ENCODE results near the gene SEC14L5.
"Not testable (repeated sequence)": the region's sequence is repeated elsewhere in the genome, so short reads cannot be mapped to it uniquely, and the experiment has no call there.

SEC14L5 gene

DNA sequence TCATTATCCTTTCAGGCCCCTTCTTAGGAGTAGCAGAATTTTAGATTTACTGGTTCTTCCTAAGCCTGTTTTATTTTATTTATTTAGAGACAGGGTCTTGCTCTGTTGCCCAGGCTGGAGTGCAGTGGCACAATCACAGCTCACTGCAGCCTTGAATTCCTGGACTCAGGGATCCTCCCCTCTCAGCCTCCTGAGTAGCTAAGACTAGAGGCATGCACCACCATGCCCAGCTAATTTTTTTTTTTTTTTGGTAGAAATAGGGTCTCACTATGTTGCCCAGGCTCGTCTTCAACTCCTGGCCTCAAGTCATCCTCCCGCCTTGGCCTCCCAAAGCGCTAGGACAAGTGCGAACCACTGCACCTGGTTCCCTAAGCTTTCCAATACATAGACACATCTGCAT lies 28.5 kb upstream of the SEC14L5 start:
- not testable (repeated sequence) for DNase-seq (ENCODE audit: low read depth, low spot score)

DNA sequence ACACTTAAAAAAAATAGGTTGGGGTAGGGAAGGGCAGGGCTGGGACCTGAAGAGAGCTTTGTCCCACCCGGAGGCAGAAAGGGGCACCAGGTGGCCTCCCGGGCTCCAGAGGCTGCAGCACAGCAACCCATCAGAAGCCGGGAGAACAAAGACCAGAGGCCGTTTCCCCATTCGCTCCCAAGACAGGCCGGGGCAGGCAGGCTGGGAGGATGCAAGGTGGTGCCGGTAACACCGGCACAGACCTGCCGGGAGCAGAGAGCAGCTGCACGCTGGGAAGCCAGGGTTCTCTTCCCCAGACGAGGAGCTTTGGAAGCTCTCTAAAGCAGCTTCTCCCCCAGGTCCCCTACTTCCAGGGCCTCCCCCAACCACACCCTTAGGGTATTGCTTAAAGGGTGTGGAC lies 26.7 kb upstream of the SEC14L5 start:
- no peak for DNase-seq (ENCODE audit: low read depth, low spot score)

DNA sequence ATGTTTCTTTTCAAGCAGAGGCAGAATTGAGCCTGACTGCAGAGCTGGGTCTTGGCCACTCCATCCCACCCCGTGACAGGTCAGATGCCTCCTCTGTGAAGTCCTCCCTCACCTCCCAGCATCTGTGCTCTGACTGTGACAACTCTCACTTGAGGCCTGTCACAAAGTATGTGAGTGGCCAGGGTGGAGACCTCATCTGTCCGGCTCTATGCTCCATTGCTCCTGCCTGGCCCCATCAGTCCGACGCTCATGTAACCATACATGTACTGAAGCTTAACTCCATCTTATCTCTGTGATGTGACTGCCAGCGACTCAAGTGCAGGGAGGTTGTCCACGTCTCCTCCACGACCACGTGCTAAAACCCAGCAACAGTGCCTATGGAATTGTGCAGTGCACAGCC lies 24.7 kb upstream of the SEC14L5 start:
- DNase-seq (ENCODE audit: low read depth, low spot score) = no peak

DNA sequence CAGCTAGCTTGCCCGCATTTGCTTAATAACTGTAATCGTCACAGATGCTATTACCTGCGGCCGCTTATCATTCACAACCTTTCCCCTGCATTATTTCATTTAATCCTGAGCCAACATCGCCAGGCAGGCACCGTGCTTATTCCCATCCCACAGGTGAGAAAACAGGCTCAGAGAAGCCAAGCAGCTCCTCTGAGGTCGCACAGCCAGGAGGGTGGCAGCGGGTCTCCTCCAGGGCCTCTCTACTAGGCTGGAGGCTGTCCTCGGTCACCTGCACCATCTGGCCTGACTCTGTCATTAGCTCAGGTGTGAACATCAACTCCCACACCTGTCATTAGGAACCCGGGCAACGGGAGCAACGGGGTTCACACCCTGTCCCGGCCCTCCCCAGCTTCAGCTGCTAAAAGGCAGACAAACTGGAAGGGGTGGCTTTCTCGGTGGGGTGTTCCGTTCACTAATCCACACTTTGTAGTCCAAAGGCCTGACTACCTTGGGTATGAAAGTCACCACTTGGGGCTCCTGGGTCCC lies 24.2 kb upstream of the SEC14L5 start:
- no peak for DNase-seq (ENCODE audit: low read depth, low spot score)

DNA sequence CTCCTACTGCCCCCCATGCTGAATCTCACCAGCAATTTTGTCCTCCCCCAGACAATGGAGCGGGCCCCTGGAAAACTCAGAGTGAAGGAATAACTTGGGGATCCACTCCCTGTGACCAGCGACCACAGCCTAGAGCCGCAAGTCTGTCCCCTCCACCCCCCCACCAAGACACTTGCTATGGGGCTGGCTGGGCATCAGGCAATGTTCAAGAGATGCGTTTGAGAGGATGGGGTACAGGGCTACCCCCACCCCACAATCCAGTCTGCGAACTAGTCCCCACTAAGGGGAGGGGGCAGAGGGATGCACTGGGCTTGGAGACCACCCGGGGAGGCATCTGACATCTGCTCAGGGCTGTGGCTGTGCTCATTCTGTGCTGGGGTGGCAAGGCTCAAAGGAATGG lies 23.5 kb upstream of the SEC14L5 start:
- DNase-seq (ENCODE audit: low read depth, low spot score) = no peak

DNA sequence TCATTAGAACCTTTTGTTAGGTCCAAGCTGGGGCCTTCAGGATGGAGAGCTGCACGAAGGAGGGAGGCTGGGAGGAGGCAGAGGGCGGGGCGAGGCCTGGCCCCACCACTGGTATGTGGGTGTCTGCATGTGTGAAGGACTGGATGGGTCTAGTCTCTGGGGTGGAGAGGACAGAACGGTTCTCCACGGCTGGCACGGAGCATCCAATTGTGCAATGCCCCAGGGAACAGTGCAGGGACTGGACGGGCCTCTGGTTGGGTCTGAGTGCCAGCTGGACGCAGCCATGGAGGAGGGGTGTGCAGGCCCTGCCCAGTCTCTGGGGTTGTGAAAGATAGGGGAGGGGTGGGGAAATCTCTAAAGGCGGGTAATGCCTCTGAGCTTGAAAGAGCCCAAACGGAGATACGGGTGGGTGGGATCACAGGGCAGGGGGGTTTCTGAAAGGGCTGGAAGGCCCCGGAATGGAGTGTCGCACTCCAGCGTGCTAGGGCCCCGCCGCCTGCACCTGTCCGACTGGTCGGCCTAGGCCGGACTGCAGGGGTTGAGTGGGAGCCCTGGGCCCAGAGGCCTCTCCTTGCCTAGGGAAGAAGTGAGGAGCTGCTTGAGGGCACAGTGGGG lies 22.8 kb upstream of the SEC14L5 start:
- DNase-seq (ENCODE audit: low read depth, low spot score) = no peak

DNA sequence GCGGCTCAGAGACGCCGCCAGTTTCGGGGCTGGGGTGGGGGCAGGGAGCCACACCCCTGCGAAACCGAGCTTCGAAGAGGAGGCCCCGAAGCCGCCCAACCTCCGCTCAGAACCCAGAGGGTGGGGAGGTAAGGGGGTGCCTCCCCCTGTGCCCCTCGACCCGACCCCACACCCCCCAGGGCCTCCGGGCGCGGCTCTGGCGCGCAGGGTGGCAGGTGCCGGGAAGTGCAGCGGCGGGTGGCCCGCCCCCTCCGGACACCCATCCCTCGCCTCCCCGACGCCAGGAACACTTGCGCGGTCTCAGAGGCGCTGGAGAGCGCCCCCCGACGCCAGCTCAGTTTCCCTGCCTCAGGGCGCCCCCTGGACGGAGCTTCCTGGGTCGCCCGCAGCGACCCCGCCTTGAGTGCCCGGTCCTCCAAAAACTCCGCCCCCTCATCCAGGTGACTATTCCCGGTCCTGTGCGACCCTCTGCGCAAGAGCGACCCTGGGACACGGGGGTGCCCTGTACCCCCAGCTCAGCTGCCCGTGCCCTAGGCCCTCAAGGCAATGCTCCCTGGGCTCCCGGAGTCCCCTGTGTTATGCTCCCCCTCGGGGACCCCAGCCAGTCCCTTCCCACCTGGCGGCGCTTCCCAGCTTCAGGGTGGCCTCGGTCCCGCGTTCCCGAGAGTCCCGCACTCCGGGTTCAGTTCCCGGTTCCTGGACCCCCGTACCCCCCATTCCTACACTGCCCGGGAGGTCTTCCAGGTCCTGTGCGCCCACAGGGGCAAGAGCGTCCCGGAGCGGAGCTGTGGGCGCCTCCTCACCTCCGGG lies 21.7 kb upstream of the SEC14L5 start:
- DNase-seq (ENCODE audit: low read depth, low spot score) = no peak

DNA sequence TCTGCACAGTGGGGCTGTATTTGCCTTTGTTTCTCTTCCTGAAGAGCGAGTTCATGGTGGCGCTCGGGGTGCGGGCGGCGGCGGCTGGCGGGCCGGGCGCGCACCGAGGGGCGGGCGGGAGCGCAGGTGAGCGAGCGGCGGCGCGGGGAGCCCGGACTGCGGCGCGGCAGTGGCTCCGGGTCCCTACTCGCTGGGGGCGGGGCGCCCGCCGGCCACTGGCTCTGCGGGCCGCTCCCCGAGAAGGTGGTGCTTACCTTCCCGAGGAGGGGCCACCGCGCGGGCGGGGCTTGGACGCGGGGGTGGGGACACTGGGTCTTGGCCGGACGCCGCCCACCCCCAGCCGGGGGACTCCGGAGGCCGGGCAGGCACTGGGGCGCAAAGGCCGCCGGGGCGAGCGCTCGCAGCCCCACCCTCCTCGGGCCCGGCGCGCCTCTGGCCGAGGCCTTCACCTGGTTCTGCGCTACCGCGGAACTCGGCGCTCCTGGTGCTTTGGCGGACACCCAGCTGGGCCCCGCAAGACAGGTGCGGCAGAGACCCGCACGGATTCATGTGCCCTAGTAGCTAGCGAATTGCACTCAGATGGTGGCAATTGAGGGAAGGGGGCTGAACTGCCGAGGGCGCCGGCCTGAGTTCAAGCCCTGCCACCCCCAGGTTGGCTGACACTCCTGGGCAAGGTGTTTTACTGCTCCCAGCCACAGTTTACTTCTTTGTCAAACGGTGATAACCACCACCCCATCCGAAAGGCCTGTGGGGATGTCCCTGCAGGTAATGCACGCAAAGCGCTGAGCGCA lies 20.9 kb upstream of the SEC14L5 start, which contains the start of gene PPL:
Gene PPL, minus strand, starts transcription at position 158 of the 791 bp plus-strand sequence. Its CDS starts 103 bp downstream, at position 55.
- DNase-seq (ENCODE audit: low read depth, low spot score) = no peak

DNA sequence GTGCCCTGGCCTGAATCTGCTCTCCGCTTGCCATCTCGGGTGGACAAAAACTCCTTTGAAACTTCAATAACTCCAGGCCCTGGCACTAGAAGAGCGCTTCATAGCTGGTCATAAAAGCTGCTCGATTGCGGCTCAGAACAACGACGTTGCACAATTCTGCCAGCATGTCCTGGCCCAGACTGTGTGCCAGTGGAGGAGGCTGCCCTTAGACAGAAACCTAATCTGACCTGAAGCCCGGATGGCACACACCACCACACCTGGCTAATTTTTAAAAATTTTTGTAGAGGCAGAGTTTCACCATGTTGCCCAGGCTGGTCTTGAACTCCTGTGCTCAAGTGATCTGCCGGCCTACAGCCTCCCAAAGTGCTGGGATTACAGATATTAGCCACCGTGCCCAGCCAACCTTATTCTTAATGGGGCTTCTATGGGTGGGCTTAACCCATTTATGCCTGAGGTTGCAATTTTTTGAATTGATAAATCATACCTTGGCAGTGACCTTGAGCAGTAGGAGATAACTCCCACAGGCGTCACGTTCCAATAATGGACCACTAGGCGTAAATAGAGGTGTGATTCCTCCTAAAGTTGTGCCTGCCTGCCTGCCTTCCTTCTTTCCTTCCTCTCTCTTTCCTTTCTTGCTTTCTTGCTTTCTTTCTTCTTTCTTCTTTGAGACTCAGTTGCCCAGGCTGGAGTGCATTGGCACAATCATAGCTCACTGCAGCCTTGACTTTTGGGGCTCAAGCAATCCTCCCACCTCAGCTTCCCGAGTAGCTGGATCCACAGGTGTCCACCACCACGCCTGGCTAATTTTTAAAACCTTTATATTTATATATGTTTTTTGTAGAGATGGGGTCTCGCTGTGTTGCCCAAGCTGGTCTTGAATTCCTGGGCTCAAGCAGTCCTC lies 20.1 kb upstream of the SEC14L5 start:
- DNase-seq (ENCODE audit: low read depth, low spot score) = no peak

DNA sequence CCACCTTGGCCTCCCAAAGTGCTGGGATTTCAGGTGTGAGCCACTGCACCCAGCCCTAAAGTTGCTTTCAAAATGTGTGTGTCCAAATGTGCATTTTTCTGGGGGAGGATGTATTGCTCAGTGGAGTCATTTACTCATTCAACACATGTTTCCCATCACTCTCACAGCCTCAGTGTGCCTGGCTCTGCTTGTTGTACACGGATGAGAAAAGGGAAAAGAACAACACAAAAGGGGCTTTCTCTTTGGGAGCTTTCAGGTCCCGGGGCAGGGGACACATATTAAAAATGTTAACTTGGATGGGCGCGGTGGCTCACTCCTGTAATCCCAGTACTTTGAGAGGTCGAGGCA lies 19.5 kb upstream of the SEC14L5 start:
- no peak for DNase-seq (ENCODE audit: low read depth, low spot score)

DNA sequence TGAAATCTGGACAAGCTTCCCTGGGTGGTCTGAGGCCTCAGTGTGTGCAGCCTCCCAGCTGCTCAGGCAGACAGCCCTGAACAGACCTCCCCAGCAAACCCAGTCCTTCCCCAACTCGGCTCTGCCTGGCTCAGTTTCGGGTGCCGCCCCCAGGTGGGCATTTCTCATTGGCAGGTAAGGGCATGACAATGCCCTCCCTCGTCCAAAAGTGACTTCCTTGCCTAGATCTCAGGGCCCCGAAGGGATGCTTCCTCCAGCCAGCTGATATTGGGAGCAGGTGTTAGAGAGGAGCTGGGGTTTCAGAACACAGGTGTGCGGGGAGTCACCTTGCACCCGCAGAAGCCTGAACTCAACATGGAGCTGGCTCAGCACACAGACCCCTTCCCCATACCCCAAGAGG lies 17.4 kb upstream of the SEC14L5 start:
- DNase-seq (ENCODE audit: low read depth, low spot score) = no peak

DNA sequence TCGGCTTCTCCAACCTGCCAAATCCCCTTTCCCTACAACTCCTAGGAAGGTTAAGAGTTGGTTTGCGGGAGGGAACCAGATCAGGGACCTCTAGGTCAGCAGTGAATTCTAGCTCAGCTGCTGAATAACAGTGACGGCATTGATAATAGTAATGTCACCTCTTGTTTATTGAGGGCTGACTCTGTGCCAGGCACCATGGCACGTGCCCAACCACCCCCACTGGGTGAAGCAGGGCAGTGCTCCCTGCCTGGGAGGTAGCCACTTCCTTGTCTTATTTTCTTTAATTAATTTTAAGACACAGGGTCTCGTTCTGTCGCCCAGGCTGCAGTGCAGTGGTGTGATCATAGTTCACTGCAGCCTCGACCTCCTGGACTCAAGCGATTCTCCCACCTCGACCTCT lies 15.6 kb upstream of the SEC14L5 start:
- no peak for DNase-seq (ENCODE audit: low read depth, low spot score)

DNA sequence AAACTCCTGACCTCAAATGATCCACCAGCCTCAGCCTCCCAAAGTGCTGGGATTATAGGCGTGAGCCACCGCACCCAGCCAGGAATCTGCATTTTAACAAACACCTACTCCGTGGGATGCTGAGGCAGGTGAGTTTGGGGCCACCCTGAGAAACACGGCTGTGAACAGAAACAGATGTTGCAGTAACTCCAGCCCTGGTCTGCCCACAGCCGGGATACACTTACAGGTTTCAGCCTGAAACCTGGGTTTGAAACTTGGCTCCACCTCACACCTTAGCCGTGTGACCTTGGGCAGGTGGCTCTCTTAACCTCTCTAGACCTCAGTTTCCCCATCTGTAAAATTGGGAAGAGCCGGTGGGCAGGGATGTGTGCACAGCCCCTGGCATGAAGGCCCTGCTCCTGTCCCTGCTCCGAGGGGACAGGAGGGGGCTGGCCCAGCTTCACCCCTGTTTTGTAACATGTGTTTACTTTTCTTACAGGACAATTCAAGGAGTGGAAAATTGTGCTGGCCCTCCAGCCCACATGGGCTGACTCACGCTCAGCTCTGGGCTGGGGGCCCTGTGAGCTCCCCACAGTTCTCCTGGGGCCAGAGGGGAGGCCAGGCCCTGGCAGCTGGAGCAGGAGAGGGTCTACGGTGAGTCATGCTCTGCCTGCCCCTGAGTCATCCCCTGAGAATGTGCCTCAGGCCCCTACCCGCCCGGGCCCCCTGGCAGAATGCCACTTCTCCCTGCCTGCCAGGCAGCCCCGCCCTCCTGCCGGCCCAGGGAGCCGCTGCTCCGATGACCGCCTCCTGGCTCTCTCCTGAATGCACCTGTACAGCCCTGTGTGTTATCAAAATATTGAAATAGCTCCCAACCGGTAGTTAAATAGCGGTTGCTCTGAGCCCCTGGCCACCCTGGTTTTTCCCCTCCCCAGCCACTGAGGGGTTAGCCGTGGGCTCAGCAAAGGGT lies 13.5 kb upstream of the SEC14L5 start:
- no peak for DNase-seq (ENCODE audit: low read depth, low spot score)

DNA sequence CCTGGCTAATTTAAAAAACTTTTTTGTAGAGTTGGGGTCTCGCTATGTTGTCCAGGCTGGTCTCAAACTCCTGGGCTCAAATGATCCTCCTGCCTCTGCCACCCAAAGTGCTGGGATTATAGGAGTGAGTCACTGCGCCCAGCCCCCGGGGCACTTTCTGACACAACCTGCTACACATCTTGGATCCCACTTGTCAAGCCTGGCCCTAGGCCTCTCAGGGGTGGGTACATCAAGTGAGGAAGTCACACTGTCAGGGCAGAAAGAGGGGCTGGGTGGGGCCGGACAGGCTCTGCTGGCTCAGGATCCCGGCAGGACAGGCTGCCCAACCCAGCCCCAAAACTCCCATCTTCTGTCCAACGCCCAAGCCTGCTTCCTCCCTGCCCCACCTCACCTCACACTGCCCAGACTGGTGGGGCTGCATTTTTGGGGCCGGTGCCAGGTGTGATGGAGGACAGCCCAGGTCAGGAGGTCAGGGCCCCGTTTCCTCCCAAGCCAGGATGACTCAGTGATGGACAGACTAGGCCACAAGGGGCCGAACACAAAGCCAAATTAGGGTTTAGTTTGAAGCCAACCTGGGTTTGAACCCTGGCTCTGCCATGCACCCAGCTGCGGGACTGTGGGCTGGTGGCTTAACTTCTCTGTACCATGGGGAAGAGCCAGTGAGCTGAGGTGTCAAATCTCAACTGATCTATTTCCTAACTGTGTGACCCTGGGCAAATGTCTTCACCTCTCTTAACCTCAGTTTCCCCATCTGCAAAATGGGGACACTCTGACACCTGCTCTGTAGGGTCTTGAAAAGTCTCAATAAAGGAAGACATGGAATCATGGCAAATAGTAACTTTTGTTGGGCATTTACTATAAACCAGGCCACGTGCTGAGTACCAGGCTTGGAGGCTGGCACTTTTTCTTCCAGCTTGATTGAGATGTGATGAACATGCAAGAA lies 12.3 kb upstream of the SEC14L5 start:
- no peak for DNase-seq (ENCODE audit: low read depth, low spot score)

DNA sequence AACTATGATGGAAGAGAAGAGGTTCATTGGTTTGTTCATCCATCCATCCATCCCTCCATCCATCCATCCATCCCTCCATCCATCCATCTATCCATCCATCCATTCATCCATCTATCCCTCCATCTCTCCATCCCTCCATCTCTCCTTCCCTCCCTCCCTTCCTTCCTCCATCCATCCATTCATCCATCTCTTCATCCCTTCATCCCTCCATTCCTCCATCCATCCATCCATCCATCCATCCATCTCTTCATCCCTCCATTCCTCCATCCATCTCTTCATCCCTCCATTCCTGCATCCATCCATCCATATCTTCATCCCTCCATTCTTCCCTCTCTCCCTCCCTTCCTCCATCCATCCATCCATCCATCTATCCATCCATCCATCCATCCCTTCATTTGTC lies 11.2 kb upstream of the SEC14L5 start:
- no peak for DNase-seq (ENCODE audit: low read depth, low spot score)

DNA sequence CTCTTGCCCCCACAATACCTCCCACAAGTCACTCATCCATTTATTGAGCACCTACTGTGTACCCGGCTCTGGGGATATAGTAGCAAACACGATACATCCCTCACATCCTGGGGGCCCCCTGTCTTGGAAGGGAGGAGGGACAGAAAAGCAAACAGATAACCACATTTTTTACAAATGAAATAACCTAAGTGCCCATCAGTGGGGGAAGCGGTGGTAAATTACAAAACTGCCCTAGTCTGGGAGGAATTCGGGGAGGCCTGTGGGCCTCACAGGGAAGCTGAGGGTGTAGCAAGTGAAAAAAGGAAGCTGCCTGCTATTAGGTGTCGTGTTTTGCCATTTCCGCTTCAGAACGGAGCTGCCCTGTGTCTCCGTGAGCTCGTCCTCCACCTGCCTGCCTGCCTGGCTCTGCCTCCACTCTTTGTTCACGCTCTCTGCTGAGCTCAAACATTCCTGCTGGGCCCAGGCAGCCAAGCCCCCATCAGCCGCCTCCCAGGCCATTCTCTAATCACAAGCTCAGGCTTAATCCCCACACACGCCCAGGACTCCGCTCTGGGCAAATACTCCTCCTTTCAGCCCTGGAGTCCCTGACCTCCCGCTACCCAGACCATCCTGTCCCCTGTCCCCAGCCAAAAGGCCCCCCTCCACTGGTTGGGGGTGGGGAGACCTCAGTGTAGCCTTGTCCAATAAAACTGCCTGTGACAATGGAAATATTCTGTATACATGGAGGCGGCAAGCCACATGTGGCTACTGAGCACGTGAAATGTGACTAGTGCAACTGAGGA lies 10.2 kb upstream of the SEC14L5 start:
- no peak for DNase-seq (ENCODE audit: low read depth, low spot score)

DNA sequence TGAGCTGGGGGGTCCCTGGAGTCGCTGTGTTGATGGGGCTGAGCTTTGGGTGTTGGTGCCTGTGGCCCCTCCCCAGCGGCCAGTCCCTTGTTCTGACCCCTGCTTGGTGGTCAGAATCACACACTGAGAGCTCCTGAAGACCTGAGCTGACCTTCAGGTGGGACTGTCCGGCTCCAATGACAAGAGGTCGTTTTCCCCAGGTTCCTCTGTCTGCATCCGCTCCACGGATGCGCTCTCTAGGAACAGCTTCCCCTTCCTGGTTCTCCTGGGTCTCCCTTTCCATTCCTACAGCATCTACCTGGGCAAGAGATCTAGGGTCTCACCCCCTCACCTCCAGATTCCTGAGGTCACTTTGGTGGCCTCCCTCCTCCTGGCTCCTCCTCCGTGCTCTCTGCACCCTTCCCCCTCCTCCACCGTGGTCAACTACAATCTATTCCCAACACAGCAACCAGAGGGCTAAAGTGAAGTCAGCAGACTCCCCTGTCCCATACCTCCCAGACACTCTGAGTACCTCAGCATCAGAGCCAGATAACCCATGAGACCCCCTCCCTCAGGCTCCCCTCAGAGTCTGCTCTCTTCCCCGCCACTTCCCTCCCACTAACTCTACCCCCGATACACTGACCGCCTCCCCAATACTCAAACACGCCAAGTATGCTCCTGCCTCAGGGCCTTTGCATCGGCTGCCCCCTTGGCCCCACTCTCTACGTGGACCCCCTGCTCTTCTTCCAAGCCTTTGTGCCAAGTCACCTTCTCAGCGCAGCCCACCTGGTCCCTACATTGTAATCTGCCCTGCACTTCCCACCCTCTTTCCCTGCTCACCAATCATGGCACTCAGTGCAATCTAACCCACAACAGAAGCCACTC lies 9.0 kb upstream of the SEC14L5 start:
- DNase-seq (ENCODE audit: low read depth, low spot score) = no peak
